ENCODE data around the gene MTCL1. TPM values are rescaled to one million over a fixed set of nuclear protein-coding genes. Genes with fewer than 3 reads are reported as not detected.

The MTCL1 gene
- total RNA-seq, 1 donor from 2014 or later: 59.3 TPM

GRCh38 chr18:8795586-8796325 is 90.4 kb downstream of the MTCL1 start:
- TF ChIP-seq EZH2 (IDR thresholded peaks at IDR 0.05; ENCODE audit: insufficient read depth, low read length) (no peak), CTCF (IDR thresholded peaks at IDR 0.05; ENCODE audit: insufficient read depth, low read depth, low read length) (no peak)
- Histone ChIP-seq H3K36me3 (ENCODE audit: insufficient read depth, low read length) (peaks cover 11% of the 10 kb centered on the region), H4K20me1 (ENCODE audit: insufficient read depth, low read length) (no peaks in the 10 kb centered on the region), H3K27me3 (ENCODE audit: insufficient read depth, low read length) (no peaks in the 10 kb centered on the region), H3K27ac (ENCODE audit: low read depth, low read length) (peak overlapping the region; percentile 83), H3K9ac (ENCODE audit: low read length) (peak overlapping the region; percentile 55), H3K9me3 (ENCODE audit: insufficient read depth, low read depth, low read length) (no peaks in the 10 kb centered on the region), H3K4me2 (ENCODE audit: low read length) (peak overlapping the region; percentile 43), H3K4me3 (ENCODE audit: insufficient read depth, low read depth, low read length) (no peak overlapping the region), H3K79me2 (ENCODE audit: insufficient read depth, low read length) (no peaks in the 10 kb centered on the region), H3K4me1 (ENCODE audit: insufficient read depth, low read length) (peaks cover 57% of the 10 kb centered on the region), H2AFZ (ENCODE audit: low read depth, low read length) (no peak overlapping the region)
- Mint-ChIP-seq H3K9me3 (ENCODE audit: unreplicated experiment) (no peaks in the 10 kb centered on the region), H3K27me3 (ENCODE audit: low read depth, unreplicated experiment) (no peaks in the 10 kb centered on the region), H3K27ac (ENCODE audit: unreplicated experiment) (peak overlapping the region; percentile 66), H3K36me3 (ENCODE audit: low read depth, unreplicated experiment) (peaks cover 20% of the 10 kb centered on the region), H3K4me1 (ENCODE audit: low read depth, unreplicated experiment) (peaks cover 64% of the 10 kb centered on the region), H3K4me3 (ENCODE audit: unreplicated experiment) (peak overlapping the region; percentile 41)
- FAIRE-seq (no peak), DNase-seq (ENCODE audit: low read depth) (no peak)

GRCh38 chr18:8797206-8797605 is 91.8 kb downstream of the MTCL1 start:
- H3K27me3 ChIP-seq (ENCODE audit: insufficient read depth, low read length): no peaks in the 10 kb centered on the region
- H3K4me1 ChIP-seq (ENCODE audit: insufficient read depth, low read length): peaks cover 72% of the 10 kb centered on the region
- no peaks in the 10 kb centered on the region for H3K79me2 ChIP-seq (ENCODE audit: insufficient read depth, low read length)
- H3K9me3 ChIP-seq (ENCODE audit: insufficient read depth, low read depth, low read length): no peaks in the 10 kb centered on the region
- peaks cover 18% of the 10 kb centered on the region for H3K36me3 Mint-ChIP-seq (ENCODE audit: low read depth, unreplicated experiment)
- H3K27me3 Mint-ChIP-seq (ENCODE audit: low read depth, unreplicated experiment): no peaks in the 10 kb centered on the region
- H3K27ac ChIP-seq (ENCODE audit: low read depth, low read length): peak overlapping the region; percentile 71
- H3K4me1 Mint-ChIP-seq (ENCODE audit: low read depth, unreplicated experiment): peaks cover 70% of the 10 kb centered on the region
- peak overlapping the region; percentile 51 for H3K9ac ChIP-seq (ENCODE audit: low read length)
- no peaks in the 10 kb centered on the region for H4K20me1 ChIP-seq (ENCODE audit: insufficient read depth, low read length)
- no peak overlapping the region for H3K4me3 ChIP-seq (ENCODE audit: insufficient read depth, low read depth, low read length)
- peaks cover 11% of the 10 kb centered on the region for H3K36me3 ChIP-seq (ENCODE audit: insufficient read depth, low read length)
- no peak for FAIRE-seq
- DNase-seq (ENCODE audit: low read depth): peak; percentile 55
- no peak overlapping the region for H2AFZ ChIP-seq (ENCODE audit: low read depth, low read length)
- H3K4me3 Mint-ChIP-seq (ENCODE audit: unreplicated experiment): no peak overlapping the region
- no peaks in the 10 kb centered on the region for H3K9me3 Mint-ChIP-seq (ENCODE audit: unreplicated experiment)
- peak overlapping the region; percentile 87 for H3K27ac Mint-ChIP-seq (ENCODE audit: unreplicated experiment)
- no peak for TF ChIP-seq EZH2 (IDR thresholded peaks at IDR 0.05; ENCODE audit: insufficient read depth, low read length)
- no peak for TF ChIP-seq CTCF (IDR thresholded peaks at IDR 0.05; ENCODE audit: insufficient read depth, low read depth, low read length)
- peak overlapping the region; percentile 67 for H3K4me2 ChIP-seq (ENCODE audit: low read length)

GRCh38 chr18:8799001-8799400 is 93.6 kb downstream of the MTCL1 start:
- DNase-seq (ENCODE audit: low read depth): no peak
- Histone ChIP-seq H3K27ac (ENCODE audit: low read depth, low read length) (peak overlapping the region; percentile 99), H3K27me3 (ENCODE audit: insufficient read depth, low read length) (no peaks in the 10 kb centered on the region), H3K4me3 (ENCODE audit: insufficient read depth, low read depth, low read length) (no peak overlapping the region), H3K9ac (ENCODE audit: low read length) (peak overlapping the region; percentile 88), H3K4me2 (ENCODE audit: low read length) (no peak overlapping the region), H4K20me1 (ENCODE audit: insufficient read depth, low read length) (no peaks in the 10 kb centered on the region), H3K4me1 (ENCODE audit: insufficient read depth, low read length) (peaks cover 75% of the 10 kb centered on the region), H3K36me3 (ENCODE audit: insufficient read depth, low read length) (peaks cover 11% of the 10 kb centered on the region), H3K9me3 (ENCODE audit: insufficient read depth, low read depth, low read length) (no peaks in the 10 kb centered on the region), H3K79me2 (ENCODE audit: insufficient read depth, low read length) (peaks cover 4% of the 10 kb centered on the region), H2AFZ (ENCODE audit: low read depth, low read length) (no peak overlapping the region)
- Mint-ChIP-seq H3K27me3 (ENCODE audit: low read depth, unreplicated experiment) (no peaks in the 10 kb centered on the region), H3K4me1 (ENCODE audit: low read depth, unreplicated experiment) (peaks cover 70% of the 10 kb centered on the region), H3K4me3 (ENCODE audit: unreplicated experiment) (no peak overlapping the region), H3K9me3 (ENCODE audit: unreplicated experiment) (no peaks in the 10 kb centered on the region), H3K36me3 (ENCODE audit: low read depth, unreplicated experiment) (peaks cover 8% of the 10 kb centered on the region), H3K27ac (ENCODE audit: unreplicated experiment) (peak overlapping the region; percentile 99)
- FAIRE-seq: no peak
- no peak for TF ChIP-seq EZH2 (IDR thresholded peaks at IDR 0.05; ENCODE audit: insufficient read depth, low read length)
- no peak for TF ChIP-seq CTCF (IDR thresholded peaks at IDR 0.05; ENCODE audit: insufficient read depth, low read depth, low read length)
